ENCODE measurements around the gene RNF19B.

RNF19B gene

GRCh38 chr1:32988665-32989064 is 24.1 kb upstream of the RNF19B start:
- peaks cover 5% of the 10 kb centered on the region; the same call in 1 of the 2 replicates for H3K4me1 ChIP-seq (ENCODE audit: insufficient read depth, low read length)
- TF ChIP-seq EZH2 (IDR thresholded peaks at IDR 0.05; ENCODE audit: borderline replicate concordance, low read depth, low read length, severe bottlenecking) = no peak
- TF ChIP-seq CTCF (IDR thresholded peaks at IDR 0.05; ENCODE audit: borderline replicate concordance, extremely low read depth, low read length, poor library complexity, severe bottlenecking) = no peak
- H3K36me3 ChIP-seq (ENCODE audit: insufficient read depth, low read length) = no peaks in the 10 kb centered on the region
- no peaks in the 10 kb centered on the region for H3K27me3 ChIP-seq (ENCODE audit: insufficient read depth, low read length, poor library complexity)
- H3K9me3 ChIP-seq (ENCODE audit: insufficient read depth, low read length, severe bottlenecking) = no peaks in the 10 kb centered on the region
- H3K4me3 ChIP-seq (ENCODE audit: low read depth in 1 of 2, low read length in 2 of 2) = no peak overlapping the region
- DNase-seq (no peak), ATAC-seq (ENCODE audit: insufficient read depth, low read depth) (no peak)
- no peak overlapping the region for H3K27ac ChIP-seq (ENCODE audit: low read length)
- no peak overlapping the region for H2AFZ ChIP-seq (ENCODE audit: low read depth, low read length)
- no peak overlapping the region for H3K9ac ChIP-seq (ENCODE audit: low read depth, low read length)
- no peaks in the 10 kb centered on the region for H4K20me1 ChIP-seq (ENCODE audit: insufficient read depth, low read length)
- no peak overlapping the region for H3K4me2 ChIP-seq (ENCODE audit: insufficient read depth, low read length)
- no peaks in the 10 kb centered on the region for H3K79me2 ChIP-seq (ENCODE audit: insufficient read depth, low read length)

GRCh38 chr1:32985226-32985625 is 20.6 kb upstream of the RNF19B start:
- no peak overlapping the region for H3K27ac ChIP-seq (ENCODE audit: low read length)
- no peaks in the 10 kb centered on the region for H3K9me3 ChIP-seq (ENCODE audit: insufficient read depth, low read length, severe bottlenecking)
- H3K4me3 ChIP-seq (ENCODE audit: low read depth in 1 of 2, low read length in 2 of 2) = no peak overlapping the region
- no peak overlapping the region for H2AFZ ChIP-seq (ENCODE audit: low read depth, low read length)
- no peak for DNase-seq
- no peak overlapping the region for H3K4me2 ChIP-seq (ENCODE audit: insufficient read depth, low read length)
- no peaks in the 10 kb centered on the region for H3K79me2 ChIP-seq (ENCODE audit: insufficient read depth, low read length)
- H3K9ac ChIP-seq (ENCODE audit: low read depth, low read length) = no peak overlapping the region
- TF ChIP-seq EZH2 (IDR thresholded peaks at IDR 0.05; ENCODE audit: borderline replicate concordance, low read depth, low read length, severe bottlenecking) (no peak), CTCF (IDR thresholded peaks at IDR 0.05; ENCODE audit: borderline replicate concordance, extremely low read depth, low read length, poor library complexity, severe bottlenecking) (no peak)
- H3K36me3 ChIP-seq (ENCODE audit: insufficient read depth, low read length) = no peaks in the 10 kb centered on the region
- H3K4me1 ChIP-seq (ENCODE audit: insufficient read depth, low read length) = no peaks in the 10 kb centered on the region
- no peak for ATAC-seq (ENCODE audit: insufficient read depth, low read depth)
- H3K27me3 ChIP-seq (ENCODE audit: insufficient read depth, low read length, poor library complexity) = no peaks in the 10 kb centered on the region
- no peaks in the 10 kb centered on the region for H4K20me1 ChIP-seq (ENCODE audit: insufficient read depth, low read length)

- Histone ChIP-seq H3K27ac (ENCODE audit: low read length) (no peak overlapping the region), H3K9ac (ENCODE audit: low read depth, low read length) (no peak overlapping the region), H3K79me2 (ENCODE audit: insufficient read depth, low read length) (no peaks in the 10 kb centered on the region), H3K9me3 (ENCODE audit: insufficient read depth, low read length, severe bottlenecking) (no peaks in the 10 kb centered on the region), H4K20me1 (ENCODE audit: insufficient read depth, low read length) (no peaks in the 10 kb centered on the region), H3K4me1 (ENCODE audit: insufficient read depth, low read length) (no peaks in the 10 kb centered on the region), H3K4me2 (ENCODE audit: insufficient read depth, low read length) (no peak overlapping the region), H2AFZ (ENCODE audit: low read depth, low read length) (no peak overlapping the region), H3K27me3 (ENCODE audit: insufficient read depth, low read length, poor library complexity) (no peaks in the 10 kb centered on the region), H3K36me3 (ENCODE audit: insufficient read depth, low read length) (no peaks in the 10 kb centered on the region), H3K4me3 (ENCODE audit: low read depth in 1 of 2, low read length in 2 of 2) (no peak overlapping the region)
- TF ChIP-seq EZH2 (IDR thresholded peaks at IDR 0.05; ENCODE audit: borderline replicate concordance, low read depth, low read length, severe bottlenecking) (no peak), CTCF (IDR thresholded peaks at IDR 0.05; ENCODE audit: borderline replicate concordance, extremely low read depth, low read length, poor library complexity, severe bottlenecking) (no peak)
- DNase-seq (no peak), ATAC-seq (ENCODE audit: insufficient read depth, low read depth) (peak; percentile 49; the same call in 1 of the 3 replicates)
Measured at GRCh38 chr1:32984455-32985171, 20.0 kb upstream of the RNF19B start.
